ENCODE results near the gene NCOA7.

NCOA7 gene

GRCh38 chr6:125832391-125833117 is 41.8 kb downstream of the NCOA7 start:
- H3K4me3 ChIP-seq (replicated peaks; ENCODE audit: insufficient read depth, low read length) = no peak overlapping the region
- no peak for DNase-seq (ENCODE audit: low read depth in 1 of 2, low spot score in 1 of 2)
- H3K27me3 ChIP-seq (ENCODE audit: insufficient read depth, poor library complexity, severe bottlenecking) = no peaks in the 10 kb centered on the region
- H3K27ac ChIP-seq (replicated peaks) = no peak overlapping the region
- TF ChIP-seq CTCF (IDR thresholded peaks at IDR 0.05; ENCODE audit: insufficient read depth, low read length) (no peak), POLR2AphosphoS5 (IDR thresholded peaks at IDR 0.05; ENCODE audit: low read depth) (no peak), REST (IDR thresholded peaks at IDR 0.05; ENCODE audit: insufficient replicate concordance, low read depth) (no peak), SPI1 (IDR thresholded peaks at IDR 0.05; ENCODE audit: borderline replicate concordance, low read depth) (no peak), GABPA (IDR thresholded peaks at IDR 0.05; ENCODE audit: low read depth) (no peak)

- DNase-seq (ENCODE audit: low read depth in 1 of 2, low spot score in 1 of 2) = no peak
- peak overlapping the region; percentile 2 for H3K27ac ChIP-seq (replicated peaks)
- TF ChIP-seq POLR2AphosphoS5 (IDR thresholded peaks at IDR 0.05; ENCODE audit: low read depth) (no peak), GABPA (IDR thresholded peaks at IDR 0.05; ENCODE audit: low read depth) (no peak), SPI1 (IDR thresholded peaks at IDR 0.05; ENCODE audit: borderline replicate concordance, low read depth) (no peak), CTCF (IDR thresholded peaks at IDR 0.05; ENCODE audit: insufficient read depth, low read length) (no peak), REST (IDR thresholded peaks at IDR 0.05; ENCODE audit: insufficient replicate concordance, low read depth) (no peak)
- H3K27me3 ChIP-seq (ENCODE audit: insufficient read depth, poor library complexity, severe bottlenecking) = no peaks in the 10 kb centered on the region
- H3K4me3 ChIP-seq (replicated peaks; ENCODE audit: insufficient read depth, low read length) = no peak overlapping the region
Measured at GRCh38 chr6:125834348-125834747, 43.6 kb downstream of the NCOA7 start.

GRCh38 chr6:125835221-125835744 is 44.5 kb downstream of the NCOA7 start:
- H3K27me3 ChIP-seq (ENCODE audit: insufficient read depth, poor library complexity, severe bottlenecking) = no peaks in the 10 kb centered on the region
- peak in 1 of 2 experiments; percentile 53 for DNase-seq (ENCODE audit: low read depth in 1 of 2, low spot score in 1 of 2)
- TF ChIP-seq CTCF (IDR thresholded peaks at IDR 0.05; ENCODE audit: insufficient read depth, low read length) (no peak), SPI1 (IDR thresholded peaks at IDR 0.05; ENCODE audit: borderline replicate concordance, low read depth) (no peak), GABPA (IDR thresholded peaks at IDR 0.05; ENCODE audit: low read depth) (no peak), REST (IDR thresholded peaks at IDR 0.05; ENCODE audit: insufficient replicate concordance, low read depth) (no peak), POLR2AphosphoS5 (IDR thresholded peaks at IDR 0.05; ENCODE audit: low read depth) (no peak)
- H3K4me3 ChIP-seq (replicated peaks; ENCODE audit: insufficient read depth, low read length) = no peak overlapping the region
- H3K27ac ChIP-seq (replicated peaks) = peak overlapping the region; percentile 2; the same call in 1 of the 2 replicates

All from HL-60 (cell line).